ENCODE data around the gene CRBN. TPM values are rescaled to one million over a fixed set of nuclear protein-coding genes. Genes with fewer than 3 reads are reported as not detected.

Gene CRBN
- total RNA-seq, 1 donor from 2014 or later = 42.6 TPM

- DNase-seq (ENCODE audit: extremely low spot score, unreplicated experiment) = no peak
- Mint-ChIP-seq H3K27me3 (ENCODE audit: unreplicated experiment) (peaks cover 27% of the 10 kb centered on the region), H3K4me1 (ENCODE audit: unreplicated experiment) (no peaks in the 10 kb centered on the region), H3K9me3 (ENCODE audit: unreplicated experiment) (no peaks in the 10 kb centered on the region), H3K27ac (ENCODE audit: unreplicated experiment) (no peak overlapping the region), H3K4me3 (ENCODE audit: unreplicated experiment) (no peak overlapping the region), H3K36me3 (ENCODE audit: unreplicated experiment) (no peaks in the 10 kb centered on the region)
- TF ChIP-seq CTCF (IDR thresholded peaks at IDR 0.05) = no peak
Measured at GRCh38 chr3:3113042-3113709, 66.3 kb downstream of the CRBN start.

- Mint-ChIP-seq H3K36me3 (ENCODE audit: unreplicated experiment) (no peaks in the 10 kb centered on the region), H3K4me1 (ENCODE audit: unreplicated experiment) (no peaks in the 10 kb centered on the region), H3K4me3 (ENCODE audit: unreplicated experiment) (no peak overlapping the region), H3K9me3 (ENCODE audit: unreplicated experiment) (no peaks in the 10 kb centered on the region), H3K27ac (ENCODE audit: unreplicated experiment) (no peak overlapping the region), H3K27me3 (ENCODE audit: unreplicated experiment) (peaks cover 28% of the 10 kb centered on the region)
- DNase-seq (ENCODE audit: extremely low spot score, unreplicated experiment) = no peak
- no peak for TF ChIP-seq CTCF (IDR thresholded peaks at IDR 0.05)
Measured at GRCh38 chr3:3110749-3111361, 68.6 kb downstream of the CRBN start.

DNA sequence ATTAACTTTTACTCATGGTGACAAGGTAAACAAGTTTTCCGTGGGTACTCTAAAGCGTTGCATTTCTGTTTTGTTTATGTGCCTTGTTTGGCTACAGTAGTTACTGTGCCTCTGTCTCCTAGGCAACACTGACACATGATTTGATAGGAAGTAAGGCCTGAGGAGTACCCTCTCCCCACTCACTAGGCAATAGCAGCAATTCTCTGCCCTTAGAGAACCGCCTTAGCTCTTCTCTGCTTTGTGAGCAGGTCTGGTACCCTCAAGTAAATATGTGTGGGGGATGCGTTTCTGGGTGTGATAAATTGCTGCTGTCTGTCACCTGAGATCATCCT, 69.2 kb downstream of the CRBN start, which contains the start of gene IL5RA:
IL5RA (minus strand) TSS at position 76 of the 332 bp plus-strand sequence. CDS start 5,390 bp downstream, outside the sequence.
- Mint-ChIP-seq H3K4me3 (ENCODE audit: unreplicated experiment) (no peak within 1 kb of the TSS), H3K9me3 (ENCODE audit: unreplicated experiment) (no peaks in the 10 kb centered on the region), H3K36me3 (ENCODE audit: unreplicated experiment) (no peaks in the 10 kb centered on the region), H3K27me3 (ENCODE audit: unreplicated experiment) (peaks cover 30% of the 10 kb centered on the region), H3K4me1 (ENCODE audit: unreplicated experiment) (no peaks in the 10 kb centered on the region), H3K27ac (ENCODE audit: unreplicated experiment) (no peak within 1 kb of the TSS)
- no peak for TF ChIP-seq CTCF (IDR thresholded peaks at IDR 0.05)
- DNase-seq (ENCODE audit: extremely low spot score, unreplicated experiment) = no peak

DNA sequence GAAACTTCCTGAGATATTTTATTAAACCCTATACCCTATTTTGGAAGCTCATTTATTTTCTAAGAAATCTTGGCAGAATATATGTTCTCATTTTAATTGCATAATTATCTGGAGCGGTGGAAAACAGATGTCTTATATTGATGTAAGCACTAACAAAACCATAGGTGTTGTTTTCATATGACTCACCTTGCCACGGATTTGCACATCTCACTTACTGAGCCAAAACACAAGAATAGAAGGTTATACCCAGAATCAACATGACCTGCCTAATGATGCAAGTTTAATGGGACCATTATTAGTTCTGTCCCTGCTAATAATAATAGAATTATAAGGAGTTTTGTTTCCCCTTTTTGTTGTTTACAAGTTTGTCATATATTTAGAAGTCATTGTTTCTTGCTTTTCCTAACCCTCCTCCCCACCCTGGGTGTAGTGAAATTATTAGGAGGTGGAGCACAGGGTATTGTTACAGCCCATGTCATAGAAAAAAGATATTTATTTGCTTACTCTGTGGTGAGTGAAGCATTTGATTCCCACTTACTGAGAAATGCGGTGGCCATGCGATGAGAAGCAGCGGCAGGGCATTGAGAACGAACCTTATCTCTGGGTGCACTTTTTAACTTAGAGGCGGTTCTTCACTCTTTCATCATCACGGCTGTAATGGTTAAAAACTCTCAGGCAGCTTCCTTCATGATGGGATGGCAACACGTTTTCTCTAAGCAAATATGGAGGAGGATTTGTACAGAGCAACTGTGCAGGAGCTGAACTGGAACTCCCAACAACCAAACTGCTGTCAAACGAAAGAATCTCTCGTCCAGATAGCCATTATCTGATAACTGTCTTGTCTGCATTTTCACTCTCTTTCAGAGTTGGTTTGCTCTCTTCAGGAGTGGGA, 69.8 kb downstream of the CRBN start:
- no peak overlapping the region for H3K27ac Mint-ChIP-seq (ENCODE audit: unreplicated experiment)
- no peaks in the 10 kb centered on the region for H3K4me1 Mint-ChIP-seq (ENCODE audit: unreplicated experiment)
- peaks cover 26% of the 10 kb centered on the region for H3K27me3 Mint-ChIP-seq (ENCODE audit: unreplicated experiment)
- H3K36me3 Mint-ChIP-seq (ENCODE audit: unreplicated experiment) = no peaks in the 10 kb centered on the region
- H3K9me3 Mint-ChIP-seq (ENCODE audit: unreplicated experiment) = no peaks in the 10 kb centered on the region
- H3K4me3 Mint-ChIP-seq (ENCODE audit: unreplicated experiment) = no peak overlapping the region
- no peak for TF ChIP-seq CTCF (IDR thresholded peaks at IDR 0.05)
- no peak for DNase-seq (ENCODE audit: extremely low spot score, unreplicated experiment)

GRCh38 chr3:3107858-3108257, 71.6 kb downstream of the CRBN start:
- Mint-ChIP-seq H3K27me3 (ENCODE audit: unreplicated experiment) (peaks cover 24% of the 10 kb centered on the region), H3K4me1 (ENCODE audit: unreplicated experiment) (no peaks in the 10 kb centered on the region), H3K9me3 (ENCODE audit: unreplicated experiment) (no peaks in the 10 kb centered on the region), H3K27ac (ENCODE audit: unreplicated experiment) (no peak overlapping the region), H3K4me3 (ENCODE audit: unreplicated experiment) (no peak overlapping the region), H3K36me3 (ENCODE audit: unreplicated experiment) (no peaks in the 10 kb centered on the region)
- no peak for DNase-seq (ENCODE audit: extremely low spot score, unreplicated experiment)
- no peak for TF ChIP-seq CTCF (IDR thresholded peaks at IDR 0.05)
